GM23248 (cell line): ENCODE data around the gene TIMM10B.

ENCODE experiments used
- EZH2 ChIP-seq: fragments of 200-600 bp; sonication (generic); IDR thresholded peaks from 2 replicates; pipeline ENCODE4 v1.6.1; 2018; ENCODE audit warnings: antibody characterized with exemption, mild to moderate bottlenecking; ENCODE audit not compliant: insufficient read depth, poor library complexity, severe bottlenecking
- EZH2phosphoT487 ChIP-seq: fragments of 200-600 bp; sonication (generic); IDR thresholded peaks from 2 replicates; pipeline ENCODE4 v1.6.1; 2018; ENCODE audit warnings: antibody characterized with exemption, moderate library complexity, mild to moderate bottlenecking, low read depth; ENCODE audit not compliant: insufficient read depth

GRCh38 chr11:6530848-6531247 lies 49.5 kb downstream of the TIMM10B start:
- TF ChIP-seq EZH2 (no peak), EZH2phosphoT487 (no peak)
